ENCODE measurements around the gene DLD. TPM values are rescaled to one million over a fixed set of nuclear protein-coding genes. Genes with fewer than 3 reads are reported as not detected.
A peak's percentile ranks its signal among the peaks of the same experiment; 100 is the strongest.

Gene DLD
- total RNA-seq, 2 donors from 2014 or later = 60.4 to 80.8 TPM

- no peak for DNase-seq (ENCODE audit: low spot score)
- Histone ChIP-seq H3K9me3 (no peaks in the 10 kb centered on the region), H3K27me3 (replicated peaks; ENCODE audit: insufficient read depth) (no peaks in the 10 kb centered on the region), H3K27ac (no peak overlapping the region), H3K4me1 (ENCODE audit: control insufficient read depth in 1 of 2, low read depth in 2 of 2) (peaks cover 21 to 38% of the 10 kb centered on the region in 2 donors), H3K4me3 (no peak overlapping the region), H3K36me3 (peaks cover 13% of the 10 kb centered on the region)
- no peak for ATAC-seq (ENCODE audit: insufficient number of reproducible peaks, low FRiP score, low read depth)
- TF ChIP-seq CTCF (IDR thresholded peaks at IDR 0.05) = no peak
Measured at GRCh38 chr7:107960272-107960671, 69.3 kb downstream of the DLD start.

- Histone ChIP-seq H3K36me3 (peaks cover 13% of the 10 kb centered on the region), H3K27me3 (replicated peaks; ENCODE audit: insufficient read depth) (no peaks in the 10 kb centered on the region)
- DNase-seq (ENCODE audit: low spot score) = no peak
Measured at GRCh38 chr7:107961405-107961804, 70.4 kb downstream of the DLD start.

GRCh38 chr7:107962817-107963216 lies 71.8 kb downstream of the DLD start:
- H3K36me3 ChIP-seq = peaks cover 13% of the 10 kb centered on the region
- ATAC-seq (ENCODE audit: insufficient number of reproducible peaks, low FRiP score, low read depth) (no peak), DNase-seq (ENCODE audit: low spot score) (no peak)
- no peak overlapping the region for H3K4me3 ChIP-seq
- H3K4me1 ChIP-seq (ENCODE audit: control insufficient read depth in 1 of 2, low read depth in 2 of 2) = peaks cover 17 to 38% of the 10 kb centered on the region in 2 donors
- H3K27ac ChIP-seq = no peak overlapping the region
- TF ChIP-seq CTCF (IDR thresholded peaks at IDR 0.05) = no peak
- no peaks in the 10 kb centered on the region for H3K9me3 ChIP-seq
- no peaks in the 10 kb centered on the region for H3K27me3 ChIP-seq (replicated peaks; ENCODE audit: insufficient read depth)

More at GRCh38 chr7:107961405-107961804, 70.4 kb downstream of the DLD start:
- H3K4me1 ChIP-seq (ENCODE audit: control insufficient read depth in 1 of 2, low read depth in 2 of 2) = peaks cover 21 to 42% of the 10 kb centered on the region in 2 donors
- ATAC-seq (ENCODE audit: insufficient number of reproducible peaks, low FRiP score, low read depth) = no peak
- H3K9me3 ChIP-seq = no peaks in the 10 kb centered on the region
- no peak overlapping the region for H3K27ac ChIP-seq
- no peak overlapping the region for H3K4me3 ChIP-seq
- TF ChIP-seq CTCF (IDR thresholded peaks at IDR 0.05) = no peak

GRCh38 chr7:107964510-107964909 lies 73.5 kb downstream of the DLD start:
- H3K27me3 ChIP-seq (replicated peaks; ENCODE audit: insufficient read depth) = no peaks in the 10 kb centered on the region
- DNase-seq (ENCODE audit: low spot score) (no peak), ATAC-seq (ENCODE audit: insufficient number of reproducible peaks, low FRiP score, low read depth) (no peak)
- peaks cover 9% of the 10 kb centered on the region for H3K9me3 ChIP-seq
- H3K4me1 ChIP-seq (ENCODE audit: control insufficient read depth in 1 of 2, low read depth in 2 of 2) = peaks cover 4 to 31% of the 10 kb centered on the region in 2 donors
- H3K4me3 ChIP-seq = no peak overlapping the region
- no peak overlapping the region for H3K27ac ChIP-seq
- no peak for TF ChIP-seq CTCF (IDR thresholded peaks at IDR 0.05)
- H3K36me3 ChIP-seq = peaks cover 13% of the 10 kb centered on the region

- DNase-seq (ENCODE audit: low spot score) = no peak
- Histone ChIP-seq H3K27me3 (replicated peaks; ENCODE audit: insufficient read depth) (no peaks in the 10 kb centered on the region), H3K27ac (peak overlapping the region; percentile 58 to 64), H3K4me1 (ENCODE audit: control insufficient read depth in 1 of 2, low read depth in 2 of 2) (peaks cover 14 to 43% of the 10 kb centered on the region in 2 donors), H3K9me3 (peaks cover 9% of the 10 kb centered on the region), H3K36me3 (peaks cover 6% of the 10 kb centered on the region), H3K4me3 (no peak overlapping the region)
- TF ChIP-seq CTCF (IDR thresholded peaks at IDR 0.05) = no peak
- peak; percentile 66 for ATAC-seq (ENCODE audit: insufficient number of reproducible peaks, low FRiP score, low read depth)
Measured at GRCh38 chr7:107966711-107967110, 75.7 kb downstream of the DLD start.

All from thoracic aorta (tissue), 2 donors.